ENCODE measurements around the gene PHOSPHO2.

Gene PHOSPHO2, protein sequence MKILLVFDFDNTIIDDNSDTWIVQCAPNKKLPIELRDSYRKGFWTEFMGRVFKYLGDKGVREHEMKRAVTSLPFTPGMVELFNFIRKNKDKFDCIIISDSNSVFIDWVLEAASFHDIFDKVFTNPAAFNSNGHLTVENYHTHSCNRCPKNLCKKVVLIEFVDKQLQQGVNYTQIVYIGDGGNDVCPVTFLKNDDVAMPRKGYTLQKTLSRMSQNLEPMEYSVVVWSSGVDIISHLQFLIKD

DNA sequence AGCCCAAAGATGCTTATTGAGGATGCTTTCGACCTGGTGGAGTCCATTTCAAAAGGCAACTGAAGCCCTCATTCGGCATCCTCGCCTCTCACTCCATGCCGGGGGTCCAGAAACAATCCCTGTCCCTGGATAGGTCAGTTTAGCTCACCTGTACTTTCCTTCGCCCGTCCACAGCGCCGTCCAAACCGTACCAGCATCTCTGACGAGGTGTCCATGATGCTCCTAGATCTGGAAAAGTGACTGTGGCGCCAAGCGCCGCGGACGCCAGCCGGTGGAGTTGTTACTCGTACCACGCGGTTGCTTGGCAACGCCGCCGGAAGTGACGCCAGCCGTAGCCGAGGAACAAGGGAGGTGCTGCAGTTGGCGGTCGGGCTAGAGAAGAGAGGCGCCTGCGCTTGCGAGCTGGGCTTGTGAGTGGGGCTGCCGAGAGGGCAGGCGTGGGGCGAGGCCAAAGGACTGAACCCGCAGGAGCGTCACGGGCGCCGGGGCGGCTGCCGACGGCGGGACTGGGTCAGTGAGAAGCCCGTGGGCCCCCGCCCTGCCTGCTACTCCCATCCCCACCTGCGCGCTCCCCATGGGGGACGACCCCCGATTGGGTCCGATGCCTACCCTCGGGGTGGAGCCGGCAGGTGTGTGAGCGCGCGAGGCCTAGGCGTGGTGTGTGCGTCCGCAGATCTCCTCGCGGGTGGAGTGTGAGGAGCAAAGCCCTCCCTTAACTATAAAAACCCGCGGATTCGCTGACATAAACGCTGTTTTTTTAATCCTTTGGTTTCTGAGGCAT is at the start of gene PHOSPHO2, which contains the start of gene CFAP210:
PHOSPHO2 (plus strand) TSS at position 357 of the 781 bp plus-strand sequence. CDS start 6,503 bp downstream, outside the sequence.
CFAP210 (minus strand) TSS at position 293 of the 781 bp plus-strand sequence; CDS start at position 215, 78 bp downstream.
- ATAC-seq: peak; percentile 99
- TF ChIP-seq ZNF8 (CRISPR knock-in tag; IDR thresholded peaks at IDR 0.05) (0 out of 2 replicates have a peak, but pooled peaks have one; percentile 19), ZNF70 (CRISPR knock-in tag; IDR thresholded peaks at IDR 0.05) (0 out of 2 replicates have a peak, but pooled peaks have one; percentile 26), ZFP30 (CRISPR knock-in tag; IDR thresholded peaks at IDR 0.05) (no peak)

DNA sequence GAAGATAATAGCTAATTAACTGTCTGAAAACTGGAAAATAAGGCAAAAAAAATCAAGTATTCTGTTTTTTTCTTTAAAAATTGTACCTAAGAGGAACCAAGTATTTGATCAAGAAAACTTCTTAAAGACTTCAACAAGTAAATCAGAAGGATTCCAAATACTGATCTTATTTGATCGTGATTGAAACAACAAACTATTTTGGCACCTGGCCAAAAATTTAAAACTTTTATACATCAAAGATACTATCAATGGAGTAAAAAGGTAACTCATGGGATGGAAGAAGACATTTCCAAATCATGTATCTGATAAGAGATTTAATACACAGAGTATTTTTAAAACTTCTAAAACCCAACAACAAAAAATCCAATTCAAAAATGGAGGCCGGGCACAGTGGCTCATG is 46.8 kb upstream of the PHOSPHO2 start:
- ATAC-seq: no peak
- no peak for TF ChIP-seq ZFP3 (CRISPR knock-in tag; IDR thresholded peaks at IDR 0.05)
- no peak for TF ChIP-seq RARB (CRISPR knock-in tag; IDR thresholded peaks at IDR 0.05)
- no peak for TF ChIP-seq ISL1 (CRISPR knock-in tag; IDR thresholded peaks at IDR 0.05)
- TF ChIP-seq, protein P1, sequence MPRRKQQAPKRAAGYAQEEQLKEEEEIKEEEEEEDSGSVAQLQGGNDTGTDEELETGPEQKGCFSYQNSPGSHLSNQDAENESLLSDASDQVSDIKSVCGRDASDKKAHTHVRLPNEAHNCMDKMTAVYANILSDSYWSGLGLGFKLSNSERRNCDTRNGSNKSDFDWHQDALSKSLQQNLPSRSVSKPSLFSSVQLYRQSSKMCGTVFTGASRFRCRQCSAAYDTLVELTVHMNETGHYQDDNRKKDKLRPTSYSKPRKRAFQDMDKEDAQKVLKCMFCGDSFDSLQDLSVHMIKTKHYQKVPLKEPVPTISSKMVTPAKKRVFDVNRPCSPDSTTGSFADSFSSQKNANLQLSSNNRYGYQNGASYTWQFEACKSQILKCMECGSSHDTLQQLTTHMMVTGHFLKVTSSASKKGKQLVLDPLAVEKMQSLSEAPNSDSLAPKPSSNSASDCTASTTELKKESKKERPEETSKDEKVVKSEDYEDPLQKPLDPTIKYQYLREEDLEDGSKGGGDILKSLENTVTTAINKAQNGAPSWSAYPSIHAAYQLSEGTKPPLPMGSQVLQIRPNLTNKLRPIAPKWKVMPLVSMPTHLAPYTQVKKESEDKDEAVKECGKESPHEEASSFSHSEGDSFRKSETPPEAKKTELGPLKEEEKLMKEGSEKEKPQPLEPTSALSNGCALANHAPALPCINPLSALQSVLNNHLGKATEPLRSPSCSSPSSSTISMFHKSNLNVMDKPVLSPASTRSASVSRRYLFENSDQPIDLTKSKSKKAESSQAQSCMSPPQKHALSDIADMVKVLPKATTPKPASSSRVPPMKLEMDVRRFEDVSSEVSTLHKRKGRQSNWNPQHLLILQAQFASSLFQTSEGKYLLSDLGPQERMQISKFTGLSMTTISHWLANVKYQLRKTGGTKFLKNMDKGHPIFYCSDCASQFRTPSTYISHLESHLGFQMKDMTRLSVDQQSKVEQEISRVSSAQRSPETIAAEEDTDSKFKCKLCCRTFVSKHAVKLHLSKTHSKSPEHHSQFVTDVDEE (CRISPR knock-in tag; IDR thresholded peaks at IDR 0.05): no peak
- TF ChIP-seq ZNF70 (CRISPR knock-in tag; IDR thresholded peaks at IDR 0.05): no peak

DNA sequence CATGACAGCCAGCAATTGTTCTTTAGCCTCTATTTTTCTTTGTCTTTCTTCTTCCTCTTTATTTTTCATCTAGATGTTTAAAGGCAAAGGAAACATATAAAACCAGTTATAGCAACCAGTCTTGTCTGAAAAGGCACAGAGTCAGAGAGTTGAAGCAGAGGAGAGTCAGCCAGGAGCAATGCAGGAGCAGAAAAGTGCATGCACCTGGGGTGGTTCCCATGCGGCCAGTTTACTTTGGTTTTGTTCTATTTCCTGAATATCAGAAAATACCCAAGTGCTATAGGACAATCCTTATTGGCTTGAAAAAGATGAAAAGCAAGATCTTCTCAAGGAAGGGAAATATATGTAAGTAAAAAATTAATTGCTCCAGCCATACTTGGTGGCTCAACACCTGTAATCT is 45.0 kb upstream of the PHOSPHO2 start:
- no peak for ATAC-seq
- TF ChIP-seq, protein P2, sequence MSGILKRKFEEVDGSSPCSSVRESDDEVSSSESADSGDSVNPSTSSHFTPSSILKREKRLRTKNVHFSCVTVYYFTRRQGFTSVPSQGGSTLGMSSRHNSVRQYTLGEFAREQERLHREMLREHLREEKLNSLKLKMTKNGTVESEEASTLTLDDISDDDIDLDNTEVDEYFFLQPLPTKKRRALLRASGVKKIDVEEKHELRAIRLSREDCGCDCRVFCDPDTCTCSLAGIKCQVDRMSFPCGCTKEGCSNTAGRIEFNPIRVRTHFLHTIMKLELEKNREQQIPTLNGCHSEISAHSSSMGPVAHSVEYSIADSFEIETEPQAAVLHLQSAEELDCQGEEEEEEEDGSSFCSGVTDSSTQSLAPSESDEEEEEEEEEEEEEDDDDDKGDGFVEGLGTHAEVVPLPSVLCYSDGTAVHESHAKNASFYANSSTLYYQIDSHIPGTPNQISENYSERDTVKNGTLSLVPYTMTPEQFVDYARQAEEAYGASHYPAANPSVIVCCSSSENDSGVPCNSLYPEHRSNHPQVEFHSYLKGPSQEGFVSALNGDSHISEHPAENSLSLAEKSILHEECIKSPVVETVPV (CRISPR knock-in tag; IDR thresholded peaks at IDR 0.05): no peak
- TF ChIP-seq, protein P3, sequence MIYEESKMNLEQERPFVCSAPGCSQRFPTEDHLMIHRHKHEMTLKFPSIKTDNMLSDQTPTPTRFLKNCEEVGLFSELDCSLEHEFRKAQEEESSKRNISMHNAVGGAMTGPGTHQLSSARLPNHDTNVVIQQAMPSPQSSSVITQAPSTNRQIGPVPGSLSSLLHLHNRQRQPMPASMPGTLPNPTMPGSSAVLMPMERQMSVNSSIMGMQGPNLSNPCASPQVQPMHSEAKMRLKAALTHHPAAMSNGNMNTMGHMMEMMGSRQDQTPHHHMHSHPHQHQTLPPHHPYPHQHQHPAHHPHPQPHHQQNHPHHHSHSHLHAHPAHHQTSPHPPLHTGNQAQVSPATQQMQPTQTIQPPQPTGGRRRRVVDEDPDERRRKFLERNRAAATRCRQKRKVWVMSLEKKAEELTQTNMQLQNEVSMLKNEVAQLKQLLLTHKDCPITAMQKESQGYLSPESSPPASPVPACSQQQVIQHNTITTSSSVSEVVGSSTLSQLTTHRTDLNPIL (CRISPR knock-in tag; IDR thresholded peaks at IDR 0.05; ENCODE audit: low read depth): no peak
- no peak for TF ChIP-seq ZNF565 (CRISPR knock-in tag; conservative IDR thresholded peaks at IDR 0.05; ENCODE audit: low read depth)
- no peak for TF ChIP-seq GLIS3 (CRISPR knock-in tag; IDR thresholded peaks at IDR 0.05)
- TF ChIP-seq TOX (CRISPR knock-in tag; IDR thresholded peaks at IDR 0.05; ENCODE audit: borderline replicate concordance): no peak
- TF ChIP-seq ESRRG (CRISPR knock-in tag; IDR thresholded peaks at IDR 0.05): no peak
- TF ChIP-seq, protein P1 (CRISPR knock-in tag; IDR thresholded peaks at IDR 0.05): no peak
- TF ChIP-seq, protein P4, sequence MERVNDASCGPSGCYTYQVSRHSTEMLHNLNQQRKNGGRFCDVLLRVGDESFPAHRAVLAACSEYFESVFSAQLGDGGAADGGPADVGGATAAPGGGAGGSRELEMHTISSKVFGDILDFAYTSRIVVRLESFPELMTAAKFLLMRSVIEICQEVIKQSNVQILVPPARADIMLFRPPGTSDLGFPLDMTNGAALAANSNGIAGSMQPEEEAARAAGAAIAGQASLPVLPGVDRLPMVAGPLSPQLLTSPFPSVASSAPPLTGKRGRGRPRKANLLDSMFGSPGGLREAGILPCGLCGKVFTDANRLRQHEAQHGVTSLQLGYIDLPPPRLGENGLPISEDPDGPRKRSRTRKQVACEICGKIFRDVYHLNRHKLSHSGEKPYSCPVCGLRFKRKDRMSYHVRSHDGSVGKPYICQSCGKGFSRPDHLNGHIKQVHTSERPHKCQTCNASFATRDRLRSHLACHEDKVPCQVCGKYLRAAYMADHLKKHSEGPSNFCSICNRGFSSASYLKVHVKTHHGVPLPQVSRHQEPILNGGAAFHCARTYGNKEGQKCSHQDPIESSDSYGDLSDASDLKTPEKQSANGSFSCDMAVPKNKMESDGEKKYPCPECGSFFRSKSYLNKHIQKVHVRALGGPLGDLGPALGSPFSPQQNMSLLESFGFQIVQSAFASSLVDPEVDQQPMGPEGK (CRISPR knock-in tag; IDR thresholded peaks at IDR 0.05; ENCODE audit: borderline replicate concordance): no peak
- TF ChIP-seq, protein P5, sequence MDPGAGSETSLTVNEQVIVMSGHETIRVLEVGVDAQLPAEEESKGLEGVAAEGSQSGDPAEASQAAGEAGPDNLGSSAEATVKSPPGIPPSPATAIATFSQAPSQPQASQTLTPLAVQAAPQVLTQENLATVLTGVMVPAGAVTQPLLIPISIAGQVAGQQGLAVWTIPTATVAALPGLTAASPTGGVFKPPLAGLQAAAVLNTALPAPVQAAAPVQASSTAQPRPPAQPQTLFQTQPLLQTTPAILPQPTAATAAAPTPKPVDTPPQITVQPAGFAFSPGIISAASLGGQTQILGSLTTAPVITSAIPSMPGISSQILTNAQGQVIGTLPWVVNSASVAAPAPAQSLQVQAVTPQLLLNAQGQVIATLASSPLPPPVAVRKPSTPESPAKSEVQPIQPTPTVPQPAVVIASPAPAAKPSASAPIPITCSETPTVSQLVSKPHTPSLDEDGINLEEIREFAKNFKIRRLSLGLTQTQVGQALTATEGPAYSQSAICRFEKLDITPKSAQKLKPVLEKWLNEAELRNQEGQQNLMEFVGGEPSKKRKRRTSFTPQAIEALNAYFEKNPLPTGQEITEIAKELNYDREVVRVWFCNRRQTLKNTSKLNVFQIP (CRISPR knock-in tag; IDR thresholded peaks at IDR 0.05; ENCODE audit: borderline replicate concordance, low read depth): no peak
- TF ChIP-seq ZNF70 (CRISPR knock-in tag; IDR thresholded peaks at IDR 0.05): no peak
- no peak for TF ChIP-seq PPARA (CRISPR knock-in tag; IDR thresholded peaks at IDR 0.05; ENCODE audit: borderline replicate concordance)
- no peak for TF ChIP-seq ZFP3 (CRISPR knock-in tag; IDR thresholded peaks at IDR 0.05)
- TF ChIP-seq SNAI2 (CRISPR knock-in tag; IDR thresholded peaks at IDR 0.05): no peak
- no peak for TF ChIP-seq ZFP30 (CRISPR knock-in tag; IDR thresholded peaks at IDR 0.05)
- no peak for TF ChIP-seq ISL1 (CRISPR knock-in tag; IDR thresholded peaks at IDR 0.05)
- TF ChIP-seq TCF4 (CRISPR knock-in tag; IDR thresholded peaks at IDR 0.05; ENCODE audit: borderline replicate concordance): no peak
- no peak for TF ChIP-seq CSDC2 (CRISPR knock-in tag; IDR thresholded peaks at IDR 0.05)
- no peak for TF ChIP-seq ZC3H10 (CRISPR knock-in tag; IDR thresholded peaks at IDR 0.05)
- no peak for TF ChIP-seq RARB (CRISPR knock-in tag; IDR thresholded peaks at IDR 0.05)

Data from SK-N-SH treated with all-trans-retinoic acid at 6 μM for 48 hours (cell line).